ENCODE data around the gene CRABP1.

GRCh38 chr15:78363381-78363734, 23.2 kb downstream of the CRABP1 start:
- no peak for TF ChIP-seq POLR2A (IDR thresholded peaks at IDR 0.05)
- TF ChIP-seq CTCF (IDR thresholded peaks at IDR 0.05 in 4 of 5, conservative IDR thresholded peaks at IDR 0.05 in 1 of 5) = no peak

Measured in gastrocnemius medialis (tissue), 4 donors.